22Rv1 (cell line): ENCODE data around the gene CEP131.

Source experiments
- CTCF ChIP-seq: fragments of 450-650 bp; IDR thresholded peaks from 2 replicates; pipeline ENCODE4 v1.5.1; 2017; ENCODE audit warnings: mild to moderate bottlenecking
- ZFX ChIP-seq: fragments of 450-650 bp; IDR thresholded peaks from 2 replicates; pipeline ENCODE4 v1.6.1; 2017; ENCODE audit warnings: antibody characterized with exemption, borderline replicate concordance

- TF ChIP-seq CTCF: no peak
- no peak for TF ChIP-seq ZFX
Measured at GRCh38 chr17:81187586-81188490, 34.9 kb downstream of the CEP131 start.
